Mesodermal cell (in vitro differentiated cells): Measurements from ENCODE around the gene MRPS22. TPM values are rescaled to one million over a fixed set of nuclear protein-coding genes. Genes with fewer than 3 reads are reported as not detected.

Experiments
- H3K27ac ChIP-seq: 2 replicates; pipeline ENCODE4 v1.7.0; 2013; ENCODE audit warnings: mild to moderate bottlenecking, low read depth, low read length, moderate library complexity; ENCODE audit not compliant: severe bottlenecking
- H3K36me3 ChIP-seq: 2 replicates; pipeline ENCODE4 v1.7.1; 2013; ENCODE audit warnings: mild to moderate bottlenecking, low read length, moderate library complexity; ENCODE audit not compliant: control insufficient read depth, insufficient read depth
- H3K4me1 ChIP-seq: one replicate; pipeline ENCODE4 v1.7.1; 2013; ENCODE audit warnings: mild to moderate bottlenecking, low read length; ENCODE audit not compliant: insufficient read depth, control insufficient read depth, poor library complexity, severe bottlenecking
- H3K4me3 ChIP-seq: 2 replicates; pipeline ENCODE4 v1.7.0; 2013; ENCODE audit warnings: low read length, control low read depth, mild to moderate bottlenecking; ENCODE audit not compliant: insufficient read depth, poor library complexity, severe bottlenecking; ENCODE audit errors: extremely low read depth
- H3K9me3 ChIP-seq: 2 replicates; pipeline ENCODE4 v1.7.1; 2013; ENCODE audit warnings: mild to moderate bottlenecking, low read length, moderate library complexity; ENCODE audit not compliant: control insufficient read depth
- WGBS, 2 experiments: methylation state at CpG; one replicate each; pipeline ENCODE4 v1.1.5; 2013; ENCODE audit warnings: missing lambda C conversion rate in 2 of 2; ENCODE audit not compliant: insufficient coverage in 2 of 2; 5-methylcytosine and 5-hydroxymethylcytosine counted together
- polyA plus RNA-seq, 2 experiments: library from polyadenylated mRNA; stranded (reverse); fragments of 50-300 nt; gene quantifications; one replicate each; pipeline ENCODE4 v1.2.3, GENCODE V29; 2013

Gene MRPS22
- 54.9 TPM for polyA plus RNA-seq (2013, experiment 1 of 2)
- polyA plus RNA-seq (2013, experiment 2 of 2): 56.0 TPM

DNA sequence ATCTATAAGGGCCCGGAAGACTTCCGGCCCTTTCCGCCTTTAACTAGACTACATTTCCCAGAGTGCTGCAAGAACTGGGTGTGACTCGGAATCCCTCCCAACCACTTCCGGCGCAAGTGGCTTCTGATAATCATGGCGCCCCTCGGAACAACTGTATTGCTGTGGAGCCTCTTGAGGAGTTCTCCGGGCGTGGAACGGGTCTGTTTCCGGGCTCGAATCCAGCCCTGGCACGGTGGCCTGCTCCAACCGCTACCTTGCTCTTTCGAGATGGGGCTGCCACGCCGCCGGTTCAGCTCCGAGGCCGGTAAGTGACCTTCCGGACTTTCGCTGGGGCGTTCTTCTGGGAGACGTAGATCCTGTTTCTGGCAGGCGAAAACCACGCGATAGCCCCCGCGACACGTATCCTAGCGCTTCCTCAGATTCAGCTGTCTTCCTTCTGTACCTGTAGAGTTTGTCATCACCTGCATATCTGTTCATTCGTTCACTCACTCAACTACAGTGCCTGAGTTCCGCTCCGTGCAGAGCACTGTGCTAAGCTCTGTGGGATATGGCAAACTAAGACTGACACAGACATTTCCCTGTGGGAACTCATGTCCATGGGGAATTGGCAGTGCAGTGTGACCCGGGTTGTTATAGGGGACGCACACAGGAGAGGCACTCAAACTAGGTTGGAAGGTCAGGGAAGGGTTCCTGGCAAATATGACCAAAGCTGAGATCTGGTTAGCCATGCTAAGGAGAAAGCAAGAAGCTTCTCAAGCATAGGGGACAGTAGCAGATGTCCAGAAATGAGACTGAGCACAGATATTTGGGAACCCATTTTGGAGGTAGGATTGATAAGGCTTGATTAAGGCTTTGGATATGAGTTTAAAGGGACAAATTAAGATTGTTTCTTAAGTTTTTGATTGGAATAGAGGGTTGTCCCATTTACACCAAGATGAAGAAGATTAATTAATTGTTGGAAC lies at the start of gene MRPS22:
Gene MRPS22 (plus strand): TSS at position 126 of the 962 bp plus-strand sequence. CDS start 7 bp downstream, at position 133.
- Histone ChIP-seq H3K4me3 (peak within 1 kb of the TSS; percentile 90), H3K9me3 (no peaks in the 10 kb centered on the region), H3K36me3 (peaks cover 29% of the 10 kb centered on the region), H3K4me1 (peaks cover 6% of the 10 kb centered on the region), H3K27ac (peak within 1 kb of the TSS; percentile 89)
- 0 to 1% methylated on average over 29 to 34 of the region's 37 CpGs for WGBS, 2 experiments

DNA sequence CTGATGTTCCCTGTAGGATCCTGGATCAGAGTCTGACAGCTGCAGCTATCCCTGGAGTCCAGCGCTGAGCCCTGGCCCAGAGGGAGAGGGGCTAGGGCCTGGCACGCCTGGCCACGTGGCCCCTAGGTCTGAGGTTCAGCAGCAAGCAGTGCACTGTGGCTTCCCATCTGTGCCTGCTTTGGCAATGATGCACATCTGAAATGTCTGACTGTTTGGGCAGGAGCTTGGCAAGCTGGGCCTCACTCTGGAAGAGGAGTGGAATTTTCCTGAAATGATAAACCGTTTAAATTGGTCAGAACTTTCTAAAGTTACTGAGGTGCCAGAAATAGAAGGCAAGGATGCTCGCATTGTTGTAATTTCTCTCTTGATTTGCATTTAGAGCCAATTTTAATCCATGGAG lies 48.8 kb upstream of the MRPS22 start:
- H3K4me1 ChIP-seq: peaks cover 26% of the 10 kb centered on the region
- H3K27ac ChIP-seq: no peak overlapping the region
- no peaks in the 10 kb centered on the region for H3K36me3 ChIP-seq
- no peak overlapping the region for H3K4me3 ChIP-seq
- 87 to 92% methylated on average over 3 to 5 of the region's 5 CpGs for WGBS, 2 experiments
- no peaks in the 10 kb centered on the region for H3K9me3 ChIP-seq

GRCh38 chr3:139296141-139296718 lies 47.6 kb upstream of the MRPS22 start:
- H3K4me1 ChIP-seq: peaks cover 33% of the 10 kb centered on the region
- no peak overlapping the region for H3K4me3 ChIP-seq
- H3K9me3 ChIP-seq: no peaks in the 10 kb centered on the region
- H3K27ac ChIP-seq: no peak overlapping the region
- WGBS, 2 experiments: 77 to 100% methylated on average over 2 to 3 of the region's 9 CpGs
- no peaks in the 10 kb centered on the region for H3K36me3 ChIP-seq

DNA sequence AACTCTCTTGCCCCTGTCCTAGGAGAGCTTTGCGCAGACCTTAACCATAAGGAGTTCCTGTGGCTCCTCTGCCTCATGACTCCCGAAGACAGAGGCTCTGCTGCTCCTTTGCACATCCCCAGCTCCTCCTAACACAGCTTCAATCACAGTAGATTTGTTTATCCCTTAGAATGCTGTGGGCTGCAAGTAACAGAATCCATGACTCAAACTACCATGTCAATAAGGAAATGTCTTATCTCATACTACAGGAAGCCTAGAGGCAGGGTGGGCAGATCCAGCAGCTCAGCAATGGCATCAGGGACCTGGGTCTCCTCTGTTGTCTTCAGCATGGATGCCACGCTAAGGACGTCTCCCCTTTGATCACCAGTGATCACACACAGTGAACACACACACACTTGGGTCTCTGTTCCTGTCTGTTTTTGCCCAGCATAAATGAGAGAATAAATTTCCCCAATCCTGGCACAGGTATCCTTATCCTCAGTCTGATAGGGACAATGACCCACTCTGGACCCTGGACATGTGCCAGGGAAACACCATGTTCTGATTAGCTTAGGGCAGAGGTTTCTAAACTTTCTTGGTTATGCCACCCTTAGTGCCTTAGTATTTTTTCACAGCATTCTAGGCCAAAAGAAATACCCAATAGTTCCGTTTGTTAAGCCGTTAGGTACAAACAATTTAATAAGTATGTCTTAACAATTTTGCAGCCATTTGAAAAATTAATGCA lies 46.1 kb upstream of the MRPS22 start:
- 85 to 90% methylated on average over 4 of the region's 6 CpGs for WGBS, 2 experiments
- Histone ChIP-seq H3K4me1 (peaks cover 43% of the 10 kb centered on the region), H3K9me3 (no peaks in the 10 kb centered on the region)

DNA sequence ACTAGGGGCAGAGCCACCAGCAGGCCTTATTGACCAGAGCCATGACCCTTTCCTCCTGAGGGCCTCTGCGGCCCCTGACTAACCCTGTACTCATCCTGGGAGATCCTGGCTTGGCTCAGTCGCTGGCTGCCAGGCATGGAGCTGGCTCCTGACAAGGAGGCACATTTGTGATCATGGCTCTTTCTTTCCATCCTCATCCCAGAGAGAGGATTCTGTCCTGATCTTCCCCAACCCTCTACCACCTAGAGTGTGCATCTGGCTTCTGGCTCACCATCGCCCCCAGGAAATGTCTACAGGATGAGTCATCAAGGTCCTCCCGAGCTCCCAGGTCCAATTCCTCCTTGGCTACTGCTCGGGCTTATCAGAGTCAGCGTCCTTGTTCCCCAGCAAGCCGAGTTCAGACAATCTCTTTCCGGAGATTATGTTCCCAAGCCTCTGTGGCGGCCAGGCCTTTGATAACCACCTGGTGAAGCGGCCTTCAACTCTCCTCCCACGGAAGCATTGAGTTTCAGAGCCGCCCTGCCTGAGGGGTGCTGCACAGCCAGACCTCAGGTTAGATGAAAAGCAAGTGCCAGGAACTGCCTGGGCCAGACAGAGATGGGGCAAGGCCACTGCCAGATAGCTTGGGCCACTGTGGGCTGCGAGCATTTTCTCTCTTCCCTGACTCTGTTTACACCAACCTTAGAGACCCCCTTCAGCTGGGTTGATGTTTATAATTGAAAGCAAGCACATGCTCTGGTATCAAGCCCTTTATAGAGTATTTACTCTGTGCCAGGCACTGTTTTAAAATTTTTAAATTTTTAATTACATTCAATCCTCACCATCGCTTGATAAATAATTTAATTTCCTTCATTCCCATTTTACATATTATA lies 44.3 kb upstream of the MRPS22 start:
- Histone ChIP-seq H3K36me3 (no peaks in the 10 kb centered on the region), H3K9me3 (no peaks in the 10 kb centered on the region), H3K27ac (peak overlapping the region; percentile 79), H3K4me1 (peaks cover 51% of the 10 kb centered on the region), H3K4me3 (no peak overlapping the region)
- 59 to 64% methylated on average over 12 to 13 of the region's 14 CpGs for WGBS, 2 experiments

More for the DNA sequence above, 46.1 kb upstream of the MRPS22 start:
- Histone ChIP-seq H3K27ac (peak overlapping the region; percentile 10), H3K36me3 (no peaks in the 10 kb centered on the region), H3K4me3 (no peak overlapping the region)

GRCh38 chr3:139300416-139300815 lies 43.4 kb upstream of the MRPS22 start:
- Histone ChIP-seq H3K4me3 (no peak overlapping the region), H3K36me3 (no peaks in the 10 kb centered on the region), H3K9me3 (no peaks in the 10 kb centered on the region), H3K4me1 (peaks cover 51% of the 10 kb centered on the region), H3K27ac (peak overlapping the region; percentile 79)
- 94 to 100% methylated on average over 2 to 3 of the region's 3 CpGs for WGBS, 2 experiments

DNA sequence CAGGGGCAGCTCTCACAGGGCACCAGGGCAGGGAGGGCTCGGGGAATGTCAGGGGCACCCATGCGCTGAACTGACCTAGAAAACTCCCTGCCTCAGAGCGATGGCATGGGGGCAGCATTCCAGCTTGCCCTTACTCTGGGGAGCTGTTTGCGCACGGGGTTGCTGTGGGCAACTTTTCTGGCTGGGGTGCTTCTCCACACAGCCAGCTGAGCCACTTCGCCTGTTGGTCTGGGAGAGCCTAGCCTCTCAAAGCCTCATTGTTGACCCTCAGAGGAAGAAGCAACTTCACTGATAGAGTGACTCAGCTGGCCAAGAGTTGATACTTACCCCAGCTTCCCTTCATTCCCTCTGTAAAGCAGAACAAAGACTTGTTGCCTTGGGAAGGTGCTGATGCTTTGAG lies 42.6 kb upstream of the MRPS22 start:
- Histone ChIP-seq H3K4me3 (no peak overlapping the region), H3K4me1 (peaks cover 51% of the 10 kb centered on the region), H3K9me3 (no peaks in the 10 kb centered on the region), H3K36me3 (no peaks in the 10 kb centered on the region), H3K27ac (peak overlapping the region; percentile 81)
- 95 to 96% methylated on average over 6 of the region's 6 CpGs for WGBS, 2 experiments

DNA sequence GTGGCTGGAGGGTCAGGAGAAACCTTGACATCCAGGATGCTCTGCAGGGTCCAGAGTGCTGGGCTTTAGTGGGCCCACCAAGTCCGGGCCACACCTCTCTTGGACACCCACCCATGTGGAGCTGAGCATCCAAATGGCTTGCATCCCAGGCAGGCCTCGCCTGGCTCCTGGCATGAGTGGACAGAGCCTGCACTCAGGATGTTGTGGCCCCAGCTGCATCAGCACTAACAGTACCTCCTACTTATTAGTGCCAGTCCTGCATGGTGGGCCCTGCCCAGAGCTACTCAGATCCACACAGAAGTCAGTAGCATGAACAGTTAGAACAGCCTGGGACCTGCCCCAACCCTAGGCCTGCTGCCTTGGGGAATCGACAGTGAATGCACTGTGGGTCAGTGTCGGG lies 42.2 kb upstream of the MRPS22 start:
- Histone ChIP-seq H3K36me3 (no peaks in the 10 kb centered on the region), H3K4me1 (peaks cover 51% of the 10 kb centered on the region), H3K9me3 (no peaks in the 10 kb centered on the region), H3K27ac (peak overlapping the region; percentile 81), H3K4me3 (no peak overlapping the region)
- 90 to 94% methylated on average over 4 of the region's 4 CpGs for WGBS, 2 experiments

DNA sequence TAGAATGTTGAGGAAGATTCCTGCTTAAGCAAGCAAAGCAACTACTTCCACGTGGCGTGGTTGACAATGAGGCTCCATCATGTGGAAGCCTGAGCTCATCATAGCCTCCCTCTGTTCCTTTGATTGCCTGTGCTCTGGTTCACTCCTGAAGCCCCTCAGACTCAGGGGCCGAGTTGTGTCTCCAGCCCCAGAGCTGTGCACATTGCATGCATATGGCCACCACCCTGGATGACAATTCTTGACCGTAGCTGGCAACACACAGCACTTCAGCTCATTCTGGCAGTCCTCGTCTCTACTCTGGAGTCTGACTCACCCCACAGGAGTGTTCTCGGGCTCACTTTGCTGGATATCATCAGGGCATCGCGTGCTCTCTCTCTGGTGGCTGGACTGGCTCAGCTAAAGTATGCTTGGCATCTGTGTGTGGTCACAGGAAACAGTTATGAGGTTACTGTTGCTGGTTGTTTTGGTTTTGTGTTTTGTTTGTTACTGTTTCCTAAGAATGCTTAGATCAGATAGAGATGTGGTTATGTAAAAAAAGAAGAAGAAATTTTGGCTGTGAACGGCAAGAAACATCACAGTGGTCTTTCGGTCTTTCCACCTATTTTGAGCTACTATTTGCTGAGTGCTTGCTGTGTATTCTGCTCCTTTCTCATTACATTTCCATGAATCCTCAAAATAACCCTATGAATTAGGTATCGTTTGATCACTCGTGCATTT lies 41.6 kb upstream of the MRPS22 start:
- Histone ChIP-seq H3K36me3 (no peaks in the 10 kb centered on the region), H3K27ac (peak overlapping the region; percentile 92)
- WGBS, 2 experiments: 81 to 84% methylated on average over 10 to 12 of the region's 12 CpGs

More for the DNA sequence above, 41.6 kb upstream of the MRPS22 start:
- H3K4me3 ChIP-seq: no peak overlapping the region
- H3K9me3 ChIP-seq: no peaks in the 10 kb centered on the region
- H3K4me1 ChIP-seq: peaks cover 51% of the 10 kb centered on the region
